Measurements from ENCODE around the gene AJAP1.

- TF ChIP-seq CTCF (IDR thresholded peaks at IDR 0.05): no peak
- no peak for TF ChIP-seq EP300 (IDR thresholded peaks at IDR 0.05)
These were observed 5.8 kb upstream of the AJAP1 start for GRCh38 chr1:4648657-4649056.

Data from ovary (tissue), 3 donors.